Prostate gland (tissue), 2 donors: ENCODE data around the gene TMUB1. TPM values are rescaled to one million over a fixed set of nuclear protein-coding genes. Genes with fewer than 3 reads are reported as not detected.

Experiments
- DNase-seq: peaks from one replicate; pipeline ENCODE4 v3.0.0-alpha.2; 2019; ENCODE audit warnings: low spot score
- H3K27ac ChIP-seq, 2 donors: fragments of 200-600 bp; sonication (generic); 2 replicates each; pipeline ENCODE4 v1.5.1; 2017 to 2019
- H3K27me3 ChIP-seq: fragments of 200-600 bp; sonication (generic); replicated peaks from 2 replicates; pipeline ENCODE4 v1.5.1; 2019; ENCODE audit not compliant: insufficient read depth
- H3K36me3 ChIP-seq, 2 donors: fragments of 200-600 bp; sonication (generic); 1 replicate in 1 of 2; 2 replicates in 1 of 2; pipeline versions ENCODE4 v1.5.1 to v1.8.1; 2017 to 2019
- H3K4me1 ChIP-seq: fragments of 200-600 bp; sonication (generic); replicated peaks from 2 replicates; pipeline ENCODE4 v1.5.1; 2019
- H3K4me3 ChIP-seq, 2 donors: fragments of 200-600 bp; sonication (generic); 2 replicates each; pipeline ENCODE4 v1.5.1; 2017 to 2019
- H3K9me3 ChIP-seq: fragments of 200-600 bp; sonication (generic); 2 replicates; pipeline ENCODE4 v1.5.1; 2017
- CTCF ChIP-seq, 4 experiments: fragments of 200-600 bp in 2 of 4; fragments of 450-650 bp in 2 of 4; sonication (generic) in 2 of 4; IDR thresholded peaks; 1 replicate in 3 of 4; 2 replicates in 1 of 4; pipeline ENCODE4 v1.5.1; 2016 to 2019; ENCODE audit warnings: antibody characterized with exemption in 4 of 4, mild to moderate bottlenecking in 2 of 4, moderate library complexity in 2 of 4
- POLR2A ChIP-seq: fragments of 450-650 bp; IDR thresholded peaks from one replicate; pipeline ENCODE4 v1.6.1; 2016; ENCODE audit warnings: antibody characterized with exemption, mild to moderate bottlenecking
- POLR2AphosphoS5 ChIP-seq: sonication (generic); formaldehyde crosslinking; IDR thresholded peaks from one replicate; pipeline ENCODE4 v1.6.1; 2017; ENCODE audit warnings: antibody characterized with exemption
- WGBS: methylation state at CpG from one replicate; pipeline ENCODE4 v1.1.5; 2018; 5-methylcytosine and 5-hydroxymethylcytosine counted together
- intact Hi-C: fragments of 100-400 bp; cut with DNase I; formaldehyde crosslinking; loops from one replicate; pipeline ENCODE4 v1.14.2; 2022
- total RNA-seq, 2 donors: library from RNA; depleted of rRNA; stranded (reverse); fragments of >200 nt; gene quantifications; one replicate each; pipeline ENCODE4 v1.1.0, GENCODE V29; 2016

The TMUB1 gene
- total RNA-seq, 2 donors from 2014 or later = 79.8 to 99.4 TPM

GRCh38 chr7:151113344-151114150 lies 30.3 kb upstream of the TMUB1 start:
- intact Hi-C loops = loop anchor here (5.0 kb wide), 3 partner anchors 51 to 216 kb away; partner anchors contain the start of gene ABCB8
- peak overlapping the region; percentile 28 to 36 for H3K4me3 ChIP-seq
- H3K27ac ChIP-seq = peak overlapping the region; percentile 74 to 76
- H3K4me1 ChIP-seq = peaks cover 11% of the 10 kb centered on the region
- TF ChIP-seq POLR2AphosphoS5 (peak; percentile 83), CTCF (IDR thresholded peaks at IDR 0.05) (peak in 3 of 4 experiments; percentile 14 to 42 (median 36)), POLR2A (no peak)
- WGBS = 30% methylated on average over 13 of the region's 13 CpGs
- peak; percentile 86 for DNase-seq
- H3K36me3 ChIP-seq = peaks cover 0 to 6% of the 10 kb centered on the region in 2 donors
- no peaks in the 10 kb centered on the region for H3K9me3 ChIP-seq
- H3K27me3 ChIP-seq = no peaks in the 10 kb centered on the region

GRCh38 chr7:151110941-151111645 lies 27.8 kb upstream of the TMUB1 start:
- Histone ChIP-seq H3K4me1 (peaks cover 4% of the 10 kb centered on the region), H3K9me3 (no peaks in the 10 kb centered on the region), H3K4me3 (no peak overlapping the region), H3K27me3 (no peaks in the 10 kb centered on the region), H3K27ac (no peak overlapping the region), H3K36me3 (no peaks in the 10 kb centered on the region)
- intact Hi-C loops = loop anchor here (5.0 kb wide), 3 partner anchors 49 to 214 kb away; partner anchors contain the start of gene ABCB8
- DNase-seq = peak; percentile 77
- 33% methylated on average over 19 of the region's 20 CpGs for WGBS
- TF ChIP-seq POLR2AphosphoS5 (peak; percentile 61), CTCF (IDR thresholded peaks at IDR 0.05) (peak; percentile 68 to 93 (median 85)), POLR2A (no peak)

- H3K9me3 ChIP-seq = no peaks in the 10 kb centered on the region
- no peaks in the 10 kb centered on the region for H3K36me3 ChIP-seq
- H3K4me3 ChIP-seq = no peak overlapping the region
- no peak for TF ChIP-seq POLR2A
- TF ChIP-seq POLR2AphosphoS5 = no peak
- 66% methylated on average over 11 of the region's 11 CpGs for WGBS
- DNase-seq = no peak
- peaks cover 4% of the 10 kb centered on the region for H3K4me1 ChIP-seq
- intact Hi-C loops = loop anchor here (5.0 kb wide), 3 partner anchors 48 to 213 kb away; partner anchors contain the start of gene ABCB8
- no peak overlapping the region for H3K27ac ChIP-seq
- no peaks in the 10 kb centered on the region for H3K27me3 ChIP-seq
Measured at GRCh38 chr7:151110236-151110940, 27.1 kb upstream of the TMUB1 start.

GRCh38 chr7:151109094-151110048 lies 26.1 kb upstream of the TMUB1 start:
- Histone ChIP-seq H3K27me3 (no peaks in the 10 kb centered on the region), H3K9me3 (no peaks in the 10 kb centered on the region), H3K4me1 (peaks cover 4% of the 10 kb centered on the region), H3K4me3 (no peak overlapping the region), H3K27ac (no peak overlapping the region), H3K36me3 (no peaks in the 10 kb centered on the region)
- WGBS = 63% methylated on average over 15 of the region's 15 CpGs
- TF ChIP-seq POLR2A = no peak
- TF ChIP-seq CTCF (IDR thresholded peaks at IDR 0.05) = no peak
- TF ChIP-seq POLR2AphosphoS5 = no peak
- intact Hi-C loops = loop anchor here (5.0 kb wide), 3 partner anchors 47 to 212 kb away; partner anchors contain the start of gene ABCB8
- DNase-seq = no peak
